GM23338 (cell line): ENCODE measurements around the gene NPAS2. TPM values are rescaled to one million over a fixed set of nuclear protein-coding genes. Genes with fewer than 3 reads are reported as not detected.

Experiments
- ATAC-seq: fragments of 200-7000 bp; cut with Tn5 transposase; 3 replicates; pipeline ENCODE4 v1.9.1; 2020
- DNase-seq: peaks from one replicate; pipeline ENCODE4 v3.0.0-alpha.2; 2015; ENCODE audit warnings: low spot score
- H2AFZ ChIP-seq: fragments of 200-600 bp; sonication (generic); 2 replicates; pipeline ENCODE4 v1.8.0; 2016; ENCODE audit warnings: antibody characterized with exemption, mild to moderate bottlenecking, moderate library complexity
- H3F3A ChIP-seq: fragments of 200-600 bp; sonication (generic); replicated peaks from 2 replicates; pipeline ENCODE4 v1.8.0; 2017; ENCODE audit warnings: antibody characterized with exemption, mixed run types, low read depth
- H3K27ac ChIP-seq: fragments of 200-600 bp; sonication (generic); 2 replicates; pipeline ENCODE4 v1.6.1; 2016; ENCODE audit warnings: low read depth
- H3K27me3 ChIP-seq: fragments of 200-600 bp; sonication (generic); 2 replicates; pipeline ENCODE4 v1.8.0; 2016; ENCODE audit warnings: mild to moderate bottlenecking, mixed run types, moderate library complexity; ENCODE audit not compliant: insufficient read depth
- H3K36me3 ChIP-seq: fragments of 200-600 bp; sonication (generic); 2 replicates; pipeline ENCODE4 v1.8.0; 2016; ENCODE audit warnings: mild to moderate bottlenecking; ENCODE audit not compliant: insufficient read depth
- H3K4me1 ChIP-seq: fragments of 200-600 bp; sonication (generic); 2 replicates; pipeline ENCODE4 v1.8.0; 2016; ENCODE audit warnings: mild to moderate bottlenecking, moderate library complexity; ENCODE audit not compliant: insufficient read depth
- H3K4me2 ChIP-seq: fragments of 200-600 bp; sonication (generic); 2 replicates; pipeline ENCODE4 v1.7.1; 2017; ENCODE audit warnings: mixed run types
- H3K4me3 ChIP-seq: fragments of 200-600 bp; sonication (generic); 2 replicates; pipeline ENCODE4 v1.6.1; 2016; ENCODE audit warnings: mixed run types
- H3K79me2 ChIP-seq: fragments of 200-600 bp; sonication (generic); replicated peaks from 2 replicates; pipeline ENCODE4 v1.8.0; 2017; ENCODE audit warnings: mild to moderate bottlenecking; ENCODE audit not compliant: insufficient read depth
- H3K9me2 ChIP-seq: fragments of 200-600 bp; sonication (generic); 2 replicates; pipeline ENCODE4 v1.8.0; 2017; ENCODE audit not compliant: insufficient read depth
- H4K20me1 ChIP-seq: fragments of 200-600 bp; sonication (generic); replicated peaks from 2 replicates; pipeline ENCODE4 v1.8.0; 2017; ENCODE audit warnings: mild to moderate bottlenecking; ENCODE audit not compliant: insufficient read depth
- H3K27ac Mint-ChIP-seq: 2 replicates; pipeline ENCODE4 v1.8.0; 2020; ENCODE audit warnings: inconsistent platforms, mild to moderate bottlenecking, moderate library complexity, mixed read lengths
- H3K27me3 Mint-ChIP-seq: 3 replicates; pipeline ENCODE4 v1.8.0; 2022; ENCODE audit warnings: low read depth, mild to moderate bottlenecking, moderate library complexity, mixed read lengths, inconsistent platforms; ENCODE audit not compliant: insufficient read depth, poor library complexity
- H3K36me3 Mint-ChIP-seq: 3 replicates; pipeline ENCODE4 v1.8.0; 2021; ENCODE audit warnings: low read depth, mild to moderate bottlenecking, inconsistent platforms, moderate library complexity, mixed read lengths
- H3K4me1 Mint-ChIP-seq: 3 replicates; pipeline ENCODE4 v1.8.0; 2020; ENCODE audit warnings: mild to moderate bottlenecking, inconsistent platforms, mixed read lengths
- H3K4me3 Mint-ChIP-seq: 3 replicates; pipeline ENCODE4 v1.8.0; 2021; ENCODE audit warnings: moderate library complexity, mild to moderate bottlenecking, inconsistent platforms, mixed read lengths
- H3K9me3 Mint-ChIP-seq: 3 replicates; pipeline ENCODE4 v1.8.0; 2020; ENCODE audit warnings: moderate library complexity, mild to moderate bottlenecking, inconsistent platforms, mixed read lengths
- CREB1 ChIP-seq: fragments of 250-450 bp; sonication (Bioruptor Pico); IDR thresholded peaks from 2 replicates; pipeline ENCODE4 v1.5.0; 2020; ENCODE audit warnings: low read depth, mild to moderate bottlenecking, moderate library complexity
- ETS1 ChIP-seq: IDR thresholded peaks from 2 replicates; pipeline ENCODE4 v1.6.1; 2016; ENCODE audit warnings: antibody characterized with exemption
- EZH2 ChIP-seq: fragments of 200-600 bp; sonication (generic); IDR thresholded peaks from one replicate; pipeline ENCODE4 v1.8.0; 2017; ENCODE audit warnings: antibody characterized with exemption, mild to moderate bottlenecking, low read depth; ENCODE audit not compliant: unreplicated experiment
- EZH2phosphoT487 ChIP-seq: fragments of 200-600 bp; sonication (generic); IDR thresholded peaks from one replicate; pipeline ENCODE4 v1.8.1; 2018; ENCODE audit warnings: antibody characterized with exemption; ENCODE audit not compliant: unreplicated experiment
- JUNB ChIP-seq: IDR thresholded peaks from one replicate; pipeline ENCODE4 v1.6.1; 2016; ENCODE audit warnings: antibody characterized with exemption; ENCODE audit not compliant: unreplicated experiment
- NANOG ChIP-seq: IDR thresholded peaks from 2 replicates; pipeline ENCODE4 v1.6.1; 2016; ENCODE audit warnings: antibody characterized with exemption, borderline replicate concordance
- POLR2AphosphoS5 ChIP-seq: IDR thresholded peaks from 2 replicates; pipeline ENCODE4 v1.6.1; 2016; ENCODE audit warnings: antibody characterized with exemption, low read depth
- ZNF114 ChIP-seq: fragments of 250-450 bp; sonication (Bioruptor Pico); IDR thresholded peaks from 2 replicates; pipeline ENCODE4 v1.5.0; 2020; ENCODE audit warnings: mild to moderate bottlenecking, moderate library complexity
- ZNF331 ChIP-seq: fragments of 250-450 bp; sonication (Bioruptor Pico); IDR thresholded peaks from 2 replicates; pipeline ENCODE4 v1.5.0; 2020; ENCODE audit warnings: low read depth, mild to moderate bottlenecking, moderate library complexity
- polyA plus RNA-seq: library from polyadenylated mRNA; unstranded; fragments of >200 nt; fragmentation: Nextera tagmentation; extraction: Ambion mirVana; gene quantifications from 2 replicates; pipeline ENCODE4 v1.2.1, GENCODE V29; 2016
- total RNA-seq: library from RNA; depleted of rRNA; stranded (reverse); fragments of >200 nt; shearing (Covaris generic); gene quantifications from 2 replicates; pipeline ENCODE4 v1.2.3, GENCODE V29; 2014
- TF ChIP-seq, protein P1 (sequence below): fragments of 250-450 bp; sonication (Bioruptor Pico); IDR thresholded peaks from 2 replicates; pipeline ENCODE4 v1.5.0; 2020; ENCODE audit warnings: mild to moderate bottlenecking, moderate library complexity

The NPAS2 gene
- total and polyA plus RNA-seq, 2 experiments from 2014 or later: 0.56 to 1.1 TPM

DNA sequence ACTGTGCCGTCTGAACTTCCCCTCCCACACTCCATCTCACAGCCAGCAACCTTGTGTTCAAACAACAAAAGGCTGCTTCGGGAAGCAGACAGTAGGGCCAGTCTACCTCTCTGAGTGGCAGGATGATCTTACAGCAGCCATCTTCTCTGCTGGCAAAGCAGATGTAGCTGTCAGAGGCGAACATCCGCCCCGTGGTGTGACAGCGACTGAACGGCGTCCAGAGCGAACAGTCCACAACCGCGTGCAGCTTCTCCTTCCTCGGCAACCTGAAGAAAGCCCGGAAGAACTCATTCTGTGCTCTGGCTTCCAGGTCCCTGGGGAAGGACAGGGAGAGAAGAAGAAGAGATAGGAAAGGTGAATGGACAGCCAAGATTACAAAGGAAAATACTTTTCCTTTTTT, 220.1 kb downstream of the NPAS2 start (continued):
- TF ChIP-seq, protein P1, sequence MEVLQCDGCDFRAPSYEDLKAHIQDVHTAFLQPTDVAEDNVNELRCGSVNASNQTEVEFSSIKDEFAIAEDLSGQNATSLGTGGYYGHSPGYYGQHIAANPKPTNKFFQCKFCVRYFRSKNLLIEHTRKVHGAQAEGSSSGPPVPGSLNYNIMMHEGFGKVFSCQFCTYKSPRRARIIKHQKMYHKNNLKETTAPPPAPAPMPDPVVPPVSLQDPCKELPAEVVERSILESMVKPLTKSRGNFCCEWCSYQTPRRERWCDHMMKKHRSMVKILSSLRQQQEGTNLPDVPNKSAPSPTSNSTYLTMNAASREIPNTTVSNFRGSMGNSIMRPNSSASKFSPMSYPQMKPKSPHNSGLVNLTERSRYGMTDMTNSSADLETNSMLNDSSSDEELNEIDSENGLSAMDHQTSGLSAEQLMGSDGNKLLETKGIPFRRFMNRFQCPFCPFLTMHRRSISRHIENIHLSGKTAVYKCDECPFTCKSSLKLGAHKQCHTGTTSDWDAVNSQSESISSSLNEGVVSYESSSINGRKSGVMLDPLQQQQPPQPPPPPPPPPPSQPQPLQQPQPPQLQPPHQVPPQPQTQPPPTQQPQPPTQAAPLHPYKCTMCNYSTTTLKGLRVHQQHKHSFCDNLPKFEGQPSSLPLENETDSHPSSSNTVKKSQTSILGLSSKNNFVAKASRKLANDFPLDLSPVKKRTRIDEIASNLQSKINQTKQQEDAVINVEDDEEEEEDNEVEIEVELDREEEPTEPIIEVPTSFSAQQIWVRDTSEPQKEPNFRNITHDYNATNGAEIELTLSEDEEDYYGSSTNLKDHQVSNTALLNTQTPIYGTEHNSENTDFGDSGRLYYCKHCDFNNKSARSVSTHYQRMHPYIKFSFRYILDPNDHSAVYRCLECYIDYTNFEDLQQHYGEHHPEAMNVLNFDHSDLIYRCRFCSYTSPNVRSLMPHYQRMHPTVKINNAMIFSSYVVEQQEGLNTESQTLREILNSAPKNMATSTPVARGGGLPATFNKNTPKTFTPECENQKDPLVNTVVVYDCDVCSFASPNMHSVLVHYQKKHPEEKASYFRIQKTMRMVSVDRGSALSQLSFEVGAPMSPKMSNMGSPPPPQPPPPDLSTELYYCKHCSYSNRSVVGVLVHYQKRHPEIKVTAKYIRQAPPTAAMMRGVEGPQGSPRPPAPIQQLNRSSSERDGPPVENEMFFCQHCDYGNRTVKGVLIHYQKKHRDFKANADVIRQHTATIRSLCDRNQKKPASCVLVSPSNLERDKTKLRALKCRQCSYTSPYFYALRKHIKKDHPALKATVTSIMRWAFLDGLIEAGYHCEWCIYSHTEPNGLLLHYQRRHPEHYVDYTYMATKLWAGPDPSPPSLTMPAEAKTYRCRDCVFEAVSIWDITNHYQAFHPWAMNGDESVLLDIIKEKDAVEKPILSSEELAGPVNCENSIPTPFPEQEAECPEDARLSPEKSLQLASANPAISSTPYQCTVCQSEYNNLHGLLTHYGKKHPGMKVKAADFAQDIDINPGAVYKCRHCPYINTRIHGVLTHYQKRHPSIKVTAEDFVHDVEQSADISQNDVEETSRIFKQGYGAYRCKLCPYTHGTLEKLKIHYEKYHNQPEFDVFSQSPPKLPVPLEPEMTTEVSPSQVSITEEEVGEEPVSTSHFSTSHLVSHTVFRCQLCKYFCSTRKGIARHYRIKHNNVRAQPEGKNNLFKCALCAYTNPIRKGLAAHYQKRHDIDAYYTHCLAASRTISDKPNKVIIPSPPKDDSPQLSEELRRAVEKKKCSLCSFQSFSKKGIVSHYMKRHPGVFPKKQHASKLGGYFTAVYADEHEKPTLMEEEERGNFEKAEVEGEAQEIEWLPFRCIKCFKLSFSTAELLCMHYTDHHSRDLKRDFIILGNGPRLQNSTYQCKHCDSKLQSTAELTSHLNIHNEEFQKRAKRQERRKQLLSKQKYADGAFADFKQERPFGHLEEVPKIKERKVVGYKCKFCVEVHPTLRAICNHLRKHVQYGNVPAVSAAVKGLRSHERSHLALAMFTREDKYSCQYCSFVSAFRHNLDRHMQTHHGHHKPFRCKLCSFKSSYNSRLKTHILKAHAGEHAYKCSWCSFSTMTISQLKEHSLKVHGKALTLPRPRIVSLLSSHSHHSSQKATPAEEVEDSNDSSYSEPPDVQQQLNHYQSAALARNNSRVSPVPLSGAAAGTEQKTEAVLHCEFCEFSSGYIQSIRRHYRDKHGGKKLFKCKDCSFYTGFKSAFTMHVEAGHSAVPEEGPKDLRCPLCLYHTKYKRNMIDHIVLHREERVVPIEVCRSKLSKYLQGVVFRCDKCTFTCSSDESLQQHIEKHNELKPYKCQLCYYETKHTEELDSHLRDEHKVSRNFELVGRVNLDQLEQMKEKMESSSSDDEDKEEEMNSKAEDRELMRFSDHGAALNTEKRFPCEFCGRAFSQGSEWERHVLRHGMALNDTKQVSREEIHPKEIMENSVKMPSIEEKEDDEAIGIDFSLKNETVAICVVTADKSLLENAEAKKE: no peak
- TF ChIP-seq CREB1 (CRISPR knock-in tag): no peak
- no peak for TF ChIP-seq NANOG

DNA sequence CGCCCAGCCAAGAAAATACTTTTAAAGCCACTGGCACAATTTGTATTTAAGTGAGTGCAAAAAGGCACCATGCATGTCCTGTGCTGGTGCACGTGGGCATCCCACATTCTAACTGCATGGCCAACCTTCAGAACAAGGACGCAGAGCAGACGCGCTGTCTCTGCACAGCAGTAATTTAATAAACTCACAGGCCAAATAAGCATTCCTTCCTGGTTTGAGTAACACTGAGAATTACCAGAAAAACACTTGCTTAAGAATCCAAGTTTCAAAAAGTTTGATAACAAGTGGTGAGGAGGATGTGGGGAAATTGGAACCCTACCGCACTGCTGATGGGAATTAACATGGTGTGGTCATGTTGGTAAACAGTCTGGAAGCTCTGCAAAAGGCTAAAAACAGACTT, 220.8 kb downstream of the NPAS2 start:
- H3K9me3 Mint-ChIP-seq: no peaks in the 10 kb centered on the region
- H3K27me3 ChIP-seq: no peaks in the 10 kb centered on the region
- H3K9me2 ChIP-seq: no peaks in the 10 kb centered on the region
- DNase-seq (no peak), ATAC-seq (no peak)
- H3F3A ChIP-seq: no peaks in the 10 kb centered on the region
- H3K27ac Mint-ChIP-seq: no peak overlapping the region
- H3K4me1 ChIP-seq: no peaks in the 10 kb centered on the region
- no peak overlapping the region for H2AFZ ChIP-seq
- H3K27ac ChIP-seq: no peak overlapping the region
- H3K4me1 Mint-ChIP-seq: peaks cover 12% of the 10 kb centered on the region
- no peak overlapping the region for H3K4me3 ChIP-seq
- H3K36me3 Mint-ChIP-seq: peaks cover 37% of the 10 kb centered on the region
- no peak overlapping the region for H3K4me3 Mint-ChIP-seq
- no peak overlapping the region for H3K4me2 ChIP-seq
- no peaks in the 10 kb centered on the region for H4K20me1 ChIP-seq
- no peaks in the 10 kb centered on the region for H3K79me2 ChIP-seq
- peaks cover 4% of the 10 kb centered on the region for H3K27me3 Mint-ChIP-seq
- no peaks in the 10 kb centered on the region; the same call in 1 of the 2 replicates for H3K36me3 ChIP-seq
- TF ChIP-seq, protein P1: no peak
- TF ChIP-seq EZH2: no peak
- TF ChIP-seq JUNB: no peak
- TF ChIP-seq NANOG: no peak
- no peak for TF ChIP-seq ZNF114 (CRISPR knock-in tag)
- TF ChIP-seq EZH2phosphoT487: no peak
- TF ChIP-seq ETS1: no peak
- TF ChIP-seq POLR2AphosphoS5: no peak
- TF ChIP-seq ZNF331 (CRISPR knock-in tag): no peak
- TF ChIP-seq CREB1 (CRISPR knock-in tag): no peak
